GM12878 (cell line): Measurements from ENCODE around the gene FABP7. TPM values are rescaled to one million over a fixed set of nuclear protein-coding genes. Genes with fewer than 3 reads are reported as not detected.

ENCODE experiments used
- ATAC-seq: fragments of 200-7000 bp; cut with Tn5 transposase; 3 replicates; pipeline ENCODE4 v1.9.1; 2020; ENCODE audit warnings: mild to moderate bottlenecking, moderate library complexity
- BruUV-seq: library from RNA; stranded (reverse); fragments of 400-500 nt; replicated peaks from 2 replicates; lab custom pipeline; 2021; lab: Mats Ljungman, UMichigan
- CTCF ChIA-PET: fragments of 300-600 bp; sonication (Branson Sonifier 250); formaldehyde crosslinking; extraction: SDS; loops from one replicate; lab custom pipeline; 2021; ENCODE audit warnings: inconsistent platforms; lab: Yijun Ruan, JAX
- POLR2A ChIA-PET: fragments of 350-600 bp; formaldehyde crosslinking; extraction: SDS; loops from one replicate; lab custom pipeline; 2021; ENCODE audit warnings: inconsistent platforms; lab: Charles Lee
- RAD21 ChIA-PET: fragments of 300-600 bp; sonication (Branson Sonifier 250); formaldehyde crosslinking; loops from one replicate; lab custom pipeline; 2023; ENCODE audit warnings: antibody characterized with exemption; ENCODE audit not compliant: unreplicated experiment; lab: Charles Lee
- SMC1A ChIA-PET: fragments of 300-600 bp; sonication (Branson Sonifier 250); formaldehyde crosslinking; loops from one replicate; lab custom pipeline; 2023; ENCODE audit not compliant: unreplicated experiment, uncharacterized antibody; lab: Charles Lee
- DNase-seq: peaks from one replicate; pipeline ENCODE4 v3.0.0-alpha.2; 2011; ENCODE audit warnings: low read depth, low spot score
- FAIRE-seq: peaks from 3 replicates; lab custom pipeline; 2011; peaks lifted over from hg19 to GRCh38; lab: Jason Lieb, UNC
- H2AFZ ChIP-seq: 2 replicates; pipeline ENCODE4 v1.6.0; 2011; ENCODE audit warnings: low read depth, low read length, control low read depth; ENCODE audit not compliant: control insufficient read depth
- H3K27ac ChIP-seq: 2 replicates; pipeline ENCODE4 v1.5.1; 2011; ENCODE audit warnings: control low read depth; ENCODE audit not compliant: control insufficient read depth, insufficient read depth
- H3K27me3 ChIP-seq, 2 experiments: replicated peaks in 1 of 2; 2 replicates each; pipeline versions ENCODE4 v1.6.0 to v1.6.1; 2011; ENCODE audit warnings: low read length in 1 of 2; ENCODE audit not compliant: control insufficient read depth in 2 of 2, insufficient read depth in 2 of 2
- H3K36me3 ChIP-seq, 2 experiments: 2 replicates each; pipeline ENCODE4 v1.5.1; 2011; ENCODE audit warnings: low read length in 1 of 2; ENCODE audit not compliant: control insufficient read depth in 2 of 2, insufficient read depth in 2 of 2
- H3K4me1 ChIP-seq: 2 replicates; pipeline ENCODE4 v1.6.1; 2011; ENCODE audit warnings: mild to moderate bottlenecking, low read length, moderate library complexity, mixed read lengths; ENCODE audit not compliant: control insufficient read depth, insufficient read depth
- H3K4me2 ChIP-seq: 2 replicates; pipeline ENCODE4 v1.6.0; 2011; ENCODE audit warnings: control low read depth; ENCODE audit not compliant: control insufficient read depth, insufficient read depth
- H3K4me3 ChIP-seq: fragments of 200-600 bp; sonication (generic); 2 replicates; pipeline ENCODE4 v1.5.1; 2016
- H3K79me2 ChIP-seq: 2 replicates; pipeline ENCODE4 v1.6.0; 2011; ENCODE audit warnings: low read length; ENCODE audit not compliant: control insufficient read depth, insufficient read depth
- H3K9ac ChIP-seq: 2 replicates; pipeline ENCODE4 v1.8.0; 2011; ENCODE audit warnings: low read length, control low read depth, mixed read lengths; ENCODE audit not compliant: control insufficient read depth, insufficient read depth
- H3K9me3 ChIP-seq: replicated peaks from 3 replicates; pipeline ENCODE4 v1.5.1; 2011; ENCODE audit warnings: mild to moderate bottlenecking, low read length; ENCODE audit not compliant: control insufficient read depth, insufficient read depth
- H4K20me1 ChIP-seq: 2 replicates; pipeline ENCODE4 v1.6.0; 2011; ENCODE audit not compliant: control insufficient read depth, insufficient read depth
- ATF3 ChIP-seq: IDR thresholded peaks from 2 replicates; pipeline ENCODE4 v1.6.1; 2011; ENCODE audit warnings: low read depth, mild to moderate bottlenecking, low read length, moderate library complexity, borderline replicate concordance; ENCODE audit errors: extremely low read depth
- JUNB ChIP-seq: IDR thresholded peaks from 2 replicates; pipeline ENCODE4 v1.6.1; 2016; ENCODE audit warnings: antibody characterized with exemption, mild to moderate bottlenecking
- NR2F1 ChIP-seq: fragments of 450-650 bp; conservative IDR thresholded peaks from 2 replicates; pipeline ENCODE4 v1.6.1; 2017; ENCODE audit warnings: mild to moderate bottlenecking
- NRF1 ChIP-seq: conservative IDR thresholded peaks from 2 replicates; pipeline ENCODE4 v1.6.1; 2011; ENCODE audit warnings: mild to moderate bottlenecking, low read depth, low read length, improper control_type of control experiment
- RAD51 ChIP-seq: fragments of 450-650 bp; IDR thresholded peaks from 2 replicates; pipeline ENCODE4 v1.6.1; 2016; ENCODE audit warnings: moderate library complexity, mild to moderate bottlenecking, inconsistent platforms
- RELB ChIP-seq: fragments of 450-650 bp; IDR thresholded peaks from 2 replicates; pipeline ENCODE4 v1.6.1; 2017; ENCODE audit warnings: low read depth, mild to moderate bottlenecking, moderate library complexity
- RFX5 ChIP-seq: IDR thresholded peaks from 2 replicates; pipeline ENCODE4 v1.6.1; 2011; ENCODE audit warnings: low read depth, low read length, improper control_type of control experiment
- SIX5 ChIP-seq: IDR thresholded peaks from 2 replicates; pipeline ENCODE4 v1.6.1; 2011; ENCODE audit warnings: mild to moderate bottlenecking, low read depth, low read length, moderate library complexity; ENCODE audit not compliant: severe bottlenecking
- STAT3 ChIP-seq: IDR thresholded peaks from 2 replicates; pipeline ENCODE4 v1.6.1; 2011; ENCODE audit warnings: low read depth, low read length, improper control_type of control experiment
- TBL1XR1 ChIP-seq: IDR thresholded peaks from 2 replicates; pipeline ENCODE4 v1.6.1; 2012; ENCODE audit warnings: low read depth, low read length, improper control_type of control experiment
- TCF7 ChIP-seq: IDR thresholded peaks from 2 replicates; pipeline ENCODE4 v1.6.1; 2014; ENCODE audit warnings: antibody characterized with exemption, borderline replicate concordance
- WGBS: methylation state at CpG from one replicate; pipeline ENCODE4 v1.1.6; 2016; ENCODE audit warnings: low lambda C conversion rate; ENCODE audit not compliant: insufficient replicate concordance, insufficient coverage; ENCODE audit errors: missing lambda C conversion rate; 5-methylcytosine and 5-hydroxymethylcytosine counted together
- in situ Hi-C: fragments of 300-500 bp; cut with MboI; formaldehyde crosslinking; loops from 9 replicates; pipeline ENCODE4 v1.14.3; 2018; ENCODE audit warnings: mixed read lengths
- intact Hi-C: fragments of 100-400 bp; cut with micrococcal nuclease; formaldehyde crosslinking; loops from one replicate; pipeline ENCODE4 v1.14.2; 2022; ENCODE audit not compliant: unreplicated experiment
- polyA plus RNA-seq, 11 experiments: library from polyadenylated mRNA; depleted of rRNA in 4 of 11; unstranded in 6 of 11; stranded (reverse) in 5 of 11; fragments of >200 nt; fragmentation: Nextera tagmentation in 4 of 11; fragmentation: Illumina TruSeq in 1 of 11; extraction: Ambion mirVana in 4 of 11; extraction: Trizol in 1 of 11; gene quantifications; 1 replicate in 1 of 11; 2 replicates in 10 of 11; pipeline versions ENCODE4 v1.2.1 to v1.2.3, GENCODE V29; 2011 to 2016; ENCODE audit warnings: inconsistent platforms in 2 of 11, missing spikeins in 2 of 11, low read depth in 1 of 11
- total RNA-seq, 4 experiments: library from RNA; depleted of rRNA in 3 of 4; stranded (reverse); fragments of >200 nt in 3 of 4; fragmentation: Illumina TruSeq in 1 of 4; extraction: Trizol in 1 of 4; gene quantifications; 2 replicates each; pipeline versions ENCODE4 v1.2.1 to v1.2.3, GENCODE V29; 2013 to 2021
- TF ChIP-seq, protein P1 (sequence below): fragments of 450-650 bp; IDR thresholded peaks from 2 replicates; pipeline ENCODE4 v1.6.1; 2016; ENCODE audit warnings: mild to moderate bottlenecking, moderate library complexity, borderline replicate concordance

The FABP7 gene
- total and polyA plus RNA-seq, 10 of the 15 experiments (the other 5 are each of a cell fraction or from before 2014, with no cell fraction given) = not detected

- TF ChIP-seq RELB (no peak), RAD51 (no peak), TCF7 (no peak), NRF1 (no peak), TBL1XR1 (no peak), JUNB (no peak), STAT3 (no peak), RFX5 (no peak), NR2F1 (no peak), SIX5 (no peak), ATF3 (no peak)
- TF ChIP-seq, protein P1, sequence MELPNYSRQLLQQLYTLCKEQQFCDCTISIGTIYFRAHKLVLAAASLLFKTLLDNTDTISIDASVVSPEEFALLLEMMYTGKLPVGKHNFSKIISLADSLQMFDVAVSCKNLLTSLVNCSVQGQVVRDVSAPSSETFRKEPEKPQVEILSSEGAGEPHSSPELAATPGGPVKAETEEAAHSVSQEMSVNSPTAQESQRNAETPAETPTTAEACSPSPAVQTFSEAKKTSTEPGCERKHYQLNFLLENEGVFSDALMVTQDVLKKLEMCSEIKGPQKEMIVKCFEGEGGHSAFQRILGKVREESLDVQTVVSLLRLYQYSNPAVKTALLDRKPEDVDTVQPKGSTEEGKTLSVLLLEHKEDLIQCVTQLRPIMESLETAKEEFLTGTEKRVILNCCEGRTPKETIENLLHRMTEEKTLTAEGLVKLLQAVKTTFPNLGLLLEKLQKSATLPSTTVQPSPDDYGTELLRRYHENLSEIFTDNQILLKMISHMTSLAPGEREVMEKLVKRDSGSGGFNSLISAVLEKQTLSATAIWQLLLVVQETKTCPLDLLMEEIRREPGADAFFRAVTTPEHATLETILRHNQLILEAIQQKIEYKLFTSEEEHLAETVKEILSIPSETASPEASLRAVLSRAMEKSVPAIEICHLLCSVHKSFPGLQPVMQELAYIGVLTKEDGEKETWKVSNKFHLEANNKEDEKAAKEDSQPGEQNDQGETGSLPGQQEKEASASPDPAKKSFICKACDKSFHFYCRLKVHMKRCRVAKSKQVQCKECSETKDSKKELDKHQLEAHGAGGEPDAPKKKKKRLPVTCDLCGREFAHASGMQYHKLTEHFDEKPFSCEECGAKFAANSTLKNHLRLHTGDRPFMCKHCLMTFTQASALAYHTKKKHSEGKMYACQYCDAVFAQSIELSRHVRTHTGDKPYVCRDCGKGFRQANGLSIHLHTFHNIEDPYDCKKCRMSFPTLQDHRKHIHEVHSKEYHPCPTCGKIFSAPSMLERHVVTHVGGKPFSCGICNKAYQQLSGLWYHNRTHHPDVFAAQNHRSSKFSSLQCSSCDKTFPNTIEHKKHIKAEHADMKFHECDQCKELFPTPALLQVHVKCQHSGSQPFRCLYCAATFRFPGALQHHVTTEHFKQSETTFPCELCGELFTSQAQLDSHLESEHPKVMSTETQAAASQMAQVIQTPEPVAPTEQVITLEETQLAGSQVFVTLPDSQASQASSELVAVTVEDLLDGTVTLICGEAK = no peak
- TF ChIP-seq, all 136 proteins: peak for 0
- Histone ChIP-seq H3K4me2 (no peak overlapping the region), H3K27ac (no peak overlapping the region), H3K79me2 (no peaks in the 10 kb centered on the region), H3K9me3 (no peaks in the 10 kb centered on the region), H3K9ac (no peak overlapping the region), H2AFZ (no peak overlapping the region), H3K27me3 (no peaks in the 10 kb centered on the region), H3K4me1 (0 out of 2 replicates have a peak, but pooled peaks cover 3% of the 10 kb centered on the region), H3K4me3 (no peak overlapping the region), H4K20me1 (no peaks in the 10 kb centered on the region), H3K36me3 (no peaks in the 10 kb centered on the region)
- no TSS peak for BruUV-seq
- DNase-seq = no peak
- no peak for FAIRE-seq
- in situ Hi-C loops (loop anchor here (5.0 kb wide), 1 partner anchor 91 kb away; no protein-coding TSS in a partner anchor), intact Hi-C loops (no loop called here)
- ChIA-PET SMC1A (interaction anchor here (1.1 to 12.2 kb wide), 6 partner anchors 13 to 92 kb away, joined by 3 to 177 read pairs (median 6); no protein-coding TSS in a partner anchor), POLR2A (no interaction called here), RAD21 (interaction anchor here (2.8 to 5.0 kb wide), 2 partner anchors 44 to 92 kb away, joined by 16 to 103 read pairs; partner anchors contain the start of gene SMPDL3A), CTCF (interaction anchor here (1.1 to 23.5 kb wide), 10 partner anchors 16 to 124 kb away, joined by 3 to 640 read pairs (median 16); partner anchors contain the start of gene SMPDL3A)
- no peak for ATAC-seq
- WGBS = 51% methylated on average over 9 of the region's 9 CpGs
Measured at GRCh38 chr6:122746688-122747087, 32.8 kb upstream of the FABP7 start.
